DMS114 treated with DMSO at 0.1 percent for 48 hours (cell line): Measurements from ENCODE around the gene TRMT112.
"Not testable (repeated sequence)": the region's sequence is repeated elsewhere in the genome, so short reads cannot be mapped to it uniquely, and the experiment has no call there.

Experiments used
- DNase-seq: peaks from one replicate; lab custom pipeline; 2025; ENCODE audit not compliant: unreplicated experiment; lab: John Stamatoyannopoulos, UW

The TRMT112 gene

GRCh38 chr11:64313491-64314145 lies 3.7 kb downstream of the TRMT112 start:
- DNase-seq = no peak

- no peak for DNase-seq
These were observed 4.4 kb downstream of the TRMT112 start for GRCh38 chr11:64312947-64313346.

- DNase-seq = not testable (repeated sequence)
These were observed 9.6 kb downstream of the TRMT112 start for GRCh38 chr11:64307795-64308194.

GRCh38 chr11:64306876-64307622 lies 10.3 kb downstream of the TRMT112 start:
- DNase-seq = no peak

GRCh38 chr11:64306563-64306875 lies 10.8 kb downstream of the TRMT112 start:
- no peak for DNase-seq

DNA sequence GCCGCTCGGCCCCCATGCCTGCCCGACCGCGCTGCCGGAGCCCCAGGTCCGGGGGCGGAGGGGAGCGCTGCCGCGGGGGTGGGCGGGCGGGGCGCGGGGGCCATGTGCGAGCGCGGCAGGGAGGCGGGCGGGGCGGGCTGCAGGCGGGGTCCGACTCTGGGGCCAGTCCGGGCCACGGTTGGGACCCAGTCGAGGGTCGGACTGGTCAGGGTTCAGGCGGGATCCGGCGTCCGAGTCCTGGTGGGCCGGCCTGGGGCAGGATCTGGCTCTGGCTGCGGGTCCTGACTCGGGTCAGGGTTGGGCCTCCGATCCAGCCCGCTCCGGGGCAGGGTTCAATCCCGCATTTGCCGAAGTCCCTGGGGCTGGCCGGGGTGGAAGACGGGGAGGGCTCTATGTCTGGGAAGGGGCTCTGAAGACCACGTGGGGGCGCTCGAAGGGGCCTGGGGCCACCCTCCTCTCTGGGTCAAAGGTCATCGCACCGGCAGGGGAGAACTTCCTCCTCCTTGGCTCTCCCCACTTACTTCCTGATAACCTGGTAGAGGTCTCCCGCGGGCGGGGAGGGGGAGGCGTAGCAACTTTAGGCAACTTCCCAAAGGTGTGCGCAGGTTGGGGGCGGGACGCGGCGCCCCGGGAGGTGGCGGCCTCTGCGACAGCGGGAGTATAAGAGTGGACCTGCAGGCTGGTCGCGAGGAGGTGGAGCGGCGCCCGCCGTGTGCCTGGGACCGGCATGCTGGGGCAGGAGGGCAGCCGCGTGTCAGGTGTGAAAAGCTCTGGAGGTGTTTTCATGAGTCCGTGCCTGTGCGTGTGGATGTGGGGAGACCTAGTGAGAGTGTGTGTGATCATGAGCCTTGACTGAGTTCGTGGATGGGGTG lies 11.4 kb downstream of the TRMT112 start:
- DNase-seq = no peak

GRCh38 chr11:64305075-64305690 lies 12.2 kb downstream of the TRMT112 start, which contains the start of gene ESRRA:
TSS of gene ESRRA (plus strand) at chr11:64305524. CDS start at chr11:64307180, 1,656 bp downstream.
- peak; percentile 98 for DNase-seq

DNA sequence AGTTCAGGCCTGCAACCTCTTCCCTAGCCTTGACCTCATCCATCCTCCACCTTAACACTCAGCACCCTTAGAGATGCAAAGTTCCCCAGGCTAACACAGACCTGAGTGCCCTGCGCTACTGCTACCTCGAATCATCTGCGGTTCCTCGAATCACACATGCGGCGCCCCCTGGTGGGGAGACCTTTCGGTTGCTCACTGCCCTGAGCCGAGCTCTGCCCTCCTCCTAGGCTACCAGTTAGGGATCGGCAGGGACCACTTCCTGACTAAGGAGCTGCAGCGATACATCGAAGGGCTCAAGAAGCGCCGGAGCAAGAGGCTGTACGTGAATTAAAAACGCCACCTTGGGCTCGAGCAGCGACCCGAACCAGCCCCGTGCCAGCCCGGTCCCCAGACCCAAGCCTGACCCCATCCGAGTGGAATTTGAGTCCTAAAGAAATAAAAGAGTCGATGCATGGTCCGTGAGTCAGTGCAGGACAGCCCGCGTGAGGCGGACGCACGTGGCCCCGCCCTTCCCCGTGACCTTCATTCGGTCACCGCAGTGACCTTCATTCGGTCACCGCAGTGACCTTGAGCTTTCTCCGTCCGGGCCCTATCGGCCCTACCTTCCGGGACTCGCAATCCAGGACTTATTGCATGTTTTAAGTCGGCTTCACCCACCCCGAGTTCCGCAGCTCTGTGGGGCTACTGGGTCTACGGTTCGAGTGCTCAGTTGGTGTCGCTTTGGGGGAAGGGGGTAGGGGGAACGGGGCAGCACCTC lies 12.9 kb downstream of the TRMT112 start:
- peak; percentile 62 for DNase-seq

DNA sequence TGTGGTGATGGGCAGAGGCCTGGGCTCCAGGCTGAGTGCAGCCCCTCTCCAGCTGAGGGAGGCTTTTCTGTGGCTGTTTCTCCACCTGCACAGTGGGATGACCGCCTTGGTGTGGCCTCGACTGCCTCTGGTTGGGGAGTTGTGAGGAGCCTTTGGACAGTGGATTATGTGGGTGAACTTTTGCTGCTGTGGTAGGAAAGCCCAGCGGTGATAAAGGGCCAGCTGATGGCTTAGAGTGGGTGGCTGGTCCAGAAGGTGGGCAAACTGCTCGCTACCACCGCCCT lies 13.4 kb downstream of the TRMT112 start:
- DNase-seq = no peak

DNA sequence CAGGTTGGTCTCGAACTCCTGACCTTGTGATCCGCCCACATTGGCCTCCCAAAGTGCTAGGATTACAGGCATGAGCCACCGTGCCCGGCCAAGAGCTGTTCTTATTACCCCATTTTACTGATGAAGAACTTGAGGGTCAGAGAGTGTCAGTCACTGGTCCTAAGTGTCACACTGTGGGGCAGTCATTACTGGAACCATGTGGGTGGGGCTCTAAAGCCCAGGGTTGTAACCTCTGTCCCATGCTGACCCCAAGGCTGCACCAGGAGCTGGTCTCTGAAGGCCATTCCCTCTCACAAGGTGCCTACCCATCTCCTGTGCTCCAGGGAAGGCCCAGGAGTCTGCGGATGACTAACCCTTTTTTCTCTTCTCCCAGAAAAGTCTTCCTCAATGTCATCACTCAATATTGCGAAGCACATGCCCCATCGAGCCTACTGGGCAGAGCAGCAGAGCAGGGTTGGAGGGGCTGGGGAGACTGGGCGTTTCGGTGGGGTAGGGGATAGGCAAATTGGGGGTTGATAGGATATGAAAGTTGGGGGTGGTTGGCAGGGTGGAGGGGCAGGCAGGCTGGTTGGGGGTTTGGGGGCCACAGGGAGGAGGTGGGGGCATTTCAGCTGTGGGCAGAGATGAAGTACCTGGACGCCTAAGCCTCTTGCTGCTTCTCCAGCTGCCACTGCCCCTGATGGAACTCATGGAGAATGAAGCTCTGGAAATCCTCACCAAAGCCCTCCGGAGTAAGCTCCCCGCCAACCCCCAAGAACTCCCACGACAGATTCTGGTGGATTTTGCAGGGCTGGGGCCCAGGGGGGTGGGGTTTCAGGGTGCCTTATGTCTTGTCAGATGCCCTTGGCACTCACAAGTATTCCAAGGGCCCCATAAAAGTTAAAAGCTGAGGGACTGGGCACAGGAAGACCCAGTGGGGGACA lies 14.0 kb downstream of the TRMT112 start:
- no peak for DNase-seq

DNA sequence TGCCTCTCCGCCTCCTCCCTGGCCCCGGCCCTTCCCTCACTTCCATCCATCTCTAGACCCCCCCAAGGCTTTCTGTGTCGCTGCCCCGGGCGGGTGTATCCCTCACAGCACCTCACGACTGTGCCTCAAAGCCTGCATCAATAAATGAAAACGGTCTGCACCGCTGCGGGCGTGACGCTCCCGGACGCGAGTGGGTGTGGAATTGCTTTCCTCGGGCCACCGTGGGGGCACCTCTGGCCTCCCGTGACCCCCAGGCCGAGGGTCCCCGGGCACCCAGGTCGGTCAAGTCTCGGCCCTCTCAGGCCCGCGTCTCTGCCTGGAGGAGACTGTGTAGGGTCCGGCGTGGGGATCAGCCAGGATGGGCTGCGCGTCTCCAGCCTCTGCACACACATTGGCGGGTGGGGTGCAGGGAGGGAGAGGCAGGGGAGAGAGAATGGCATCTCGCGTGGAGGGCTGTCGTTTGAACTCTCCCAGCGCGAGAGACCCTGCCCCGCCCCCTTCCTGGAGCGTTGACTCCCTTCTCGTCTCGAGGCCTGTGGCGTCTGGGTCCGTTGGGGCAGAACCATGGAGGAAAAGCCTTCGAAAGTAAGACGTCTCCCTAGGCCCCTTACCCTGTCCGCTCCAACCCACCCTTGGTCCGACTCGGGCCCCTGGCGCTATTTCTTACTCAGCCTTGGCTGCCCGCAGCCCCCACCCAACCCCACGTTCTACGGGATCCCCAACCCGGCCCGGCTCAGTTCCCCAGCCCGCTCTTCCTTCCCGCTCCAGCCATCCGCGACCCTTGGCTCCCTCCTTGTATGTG lies 17.3 kb downstream of the TRMT112 start, which contains the start of gene CATSPERZ:
Gene CATSPERZ (plus strand): TSS at position 512 of the 802 bp plus-strand sequence. CDS start 53 bp downstream, at position 565.
- DNase-seq = no peak

- no peak for DNase-seq
These were observed 18.2 kb downstream of the TRMT112 start for GRCh38 chr11:64298966-64299846.

DNA sequence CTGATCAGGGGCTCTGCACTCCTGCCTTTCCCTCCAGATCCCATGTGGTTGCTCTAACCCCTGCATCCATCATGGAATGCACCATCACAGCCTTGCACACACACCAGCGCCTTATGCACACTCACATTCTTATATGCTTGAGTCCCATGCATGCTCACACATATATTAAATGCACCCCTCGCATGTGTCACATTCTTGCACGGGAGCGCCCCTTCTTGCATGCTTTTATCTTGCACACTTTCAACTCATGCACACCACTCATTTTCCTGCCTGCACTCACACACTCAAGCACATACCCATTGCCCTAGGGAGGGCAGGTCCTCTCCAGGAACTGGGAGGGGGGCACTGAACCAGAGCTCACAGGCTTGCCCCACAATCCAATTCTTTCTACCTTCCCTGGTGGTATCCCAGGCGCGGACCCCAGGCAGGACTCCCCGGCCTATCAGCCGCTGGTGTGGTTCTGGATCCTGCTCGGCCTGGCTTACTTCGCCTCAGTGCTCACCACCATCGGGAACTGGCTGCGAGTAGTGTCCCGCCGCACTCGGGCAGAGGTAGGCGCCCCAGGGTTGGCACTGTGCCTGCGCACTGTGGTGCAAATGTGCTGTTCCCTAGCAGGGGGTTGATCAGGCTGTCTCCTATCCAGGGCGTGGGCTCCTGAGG lies 19.5 kb downstream of the TRMT112 start:
- DNase-seq = no peak

DNA sequence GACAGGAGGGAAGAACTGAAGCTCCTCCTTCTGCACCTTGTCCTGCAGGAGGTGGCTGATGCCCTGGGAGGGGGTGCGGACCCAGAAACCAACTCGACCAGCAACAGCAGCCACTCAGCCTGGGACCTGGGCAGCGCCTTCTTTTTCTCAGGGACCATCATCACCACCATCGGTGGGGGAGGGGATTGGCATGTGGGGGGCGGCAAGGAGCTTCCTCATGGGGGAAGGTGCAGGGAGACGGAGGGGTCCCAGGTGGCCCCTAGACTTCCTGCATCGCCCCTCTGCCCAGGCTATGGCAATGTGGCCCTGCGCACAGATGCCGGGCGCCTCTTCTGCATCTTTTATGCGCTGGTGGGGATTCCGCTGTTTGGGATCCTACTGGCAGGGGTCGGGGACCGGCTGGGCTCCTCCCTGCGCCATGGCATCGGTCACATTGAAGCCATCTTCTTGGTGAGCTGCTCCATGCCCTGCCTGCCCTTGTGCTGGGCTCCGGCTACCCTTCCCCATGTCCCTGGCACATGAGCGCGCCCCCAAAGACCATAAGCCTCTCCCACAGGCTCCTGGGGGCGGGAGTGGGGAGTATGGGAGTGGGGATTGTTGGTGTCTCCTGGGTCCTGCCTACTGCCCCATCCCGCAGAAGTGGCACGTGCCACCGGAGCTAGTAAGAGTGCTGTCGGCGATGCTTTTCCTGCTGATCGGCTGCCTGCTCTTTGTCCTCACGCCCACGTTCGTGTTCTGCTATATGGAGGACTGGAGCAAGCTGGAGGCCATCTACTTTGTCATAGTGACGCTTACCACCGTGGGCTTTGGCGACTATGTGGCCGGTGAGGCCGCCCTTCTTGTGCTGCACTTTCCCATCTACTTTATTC lies 20.3 kb downstream of the TRMT112 start:
- DNase-seq = no peak

GRCh38 chr11:64296236-64296635 lies 21.1 kb downstream of the TRMT112 start:
- DNase-seq = no peak

- DNase-seq = no peak
These were observed 21.6 kb downstream of the TRMT112 start for GRCh38 chr11:64295760-64296159.
